NOMO-1 treated with DMSO at 0.1 percent for 48 hours (cell line): ENCODE data around the gene CHL1.

Experiments used
- DNase-seq: peaks from one replicate; lab custom pipeline; 2025; ENCODE audit not compliant: unreplicated experiment; lab: John Stamatoyannopoulos, UW

CHL1 gene

GRCh38 chr3:380801-381200, 184.2 kb downstream of the CHL1 start:
- no peak for DNase-seq

GRCh38 chr3:385151-385550, 188.6 kb downstream of the CHL1 start:
- no peak for DNase-seq

- DNase-seq, result no peak
Measured at GRCh38 chr3:394775-395174, 198.2 kb downstream of the CHL1 start.

- peak; percentile 0 for DNase-seq
Measured at GRCh38 chr3:396293-396692, 199.7 kb downstream of the CHL1 start.

- no peak for DNase-seq
Measured at GRCh38 chr3:399647-400046, 203.1 kb downstream of the CHL1 start.

GRCh38 chr3:403826-404225, 207.3 kb downstream of the CHL1 start:
- DNase-seq, result no peak

- DNase-seq, result no peak
Measured at GRCh38 chr3:409011-409410, 212.4 kb downstream of the CHL1 start.

- no peak for DNase-seq
Measured at GRCh38 chr3:411226-411625, 214.7 kb downstream of the CHL1 start.

- DNase-seq, result peak; percentile 7
Measured at GRCh38 chr3:414063-414462, 217.5 kb downstream of the CHL1 start.

GRCh38 chr3:418239-418929, 221.8 kb downstream of the CHL1 start:
- DNase-seq, result no peak

- DNase-seq, result no peak
Measured at GRCh38 chr3:420584-420983, 224.0 kb downstream of the CHL1 start.

- DNase-seq, result no peak
Measured at GRCh38 chr3:425079-425478, 228.5 kb downstream of the CHL1 start.

- DNase-seq, result no peak
Measured at GRCh38 chr3:426072-426471, 229.5 kb downstream of the CHL1 start.

GRCh38 chr3:427128-427527, 230.6 kb downstream of the CHL1 start:
- no peak for DNase-seq

- DNase-seq, result no peak
Measured at GRCh38 chr3:430186-430585, 233.6 kb downstream of the CHL1 start.

GRCh38 chr3:435161-435560, 238.6 kb downstream of the CHL1 start:
- DNase-seq, result no peak

- DNase-seq, result no peak
Measured at GRCh38 chr3:436053-436452, 239.5 kb downstream of the CHL1 start.

- no peak for DNase-seq
Measured at GRCh38 chr3:440826-441225, 244.3 kb downstream of the CHL1 start.

- no peak for DNase-seq
Measured at GRCh38 chr3:445960-446359, 249.4 kb downstream of the CHL1 start.

GRCh38 chr3:447671-448070, 251.1 kb downstream of the CHL1 start:
- DNase-seq, result no peak

GRCh38 chr3:449711-450110, 253.1 kb downstream of the CHL1 start:
- no peak for DNase-seq

- DNase-seq, result no peak
Measured at GRCh38 chr3:452221-452620, 255.7 kb downstream of the CHL1 start.

- no peak for DNase-seq
Measured at GRCh38 chr3:453106-453505, 256.5 kb downstream of the CHL1 start.
